Heart left ventricle (tissue), 13 donors: ENCODE results near the gene CLEC16A.

Experiments
- POLR2A ChIP-seq, 2 donors: fragments of 450-650 bp; IDR thresholded peaks; one replicate each; pipeline ENCODE4 v1.6.1; 2017; ENCODE audit warnings: antibody characterized with exemption in 2 of 2, mild to moderate bottlenecking in 2 of 2, moderate library complexity in 2 of 2
- TF ChIP-seq, protein P1 (sequence below), 12 donors: fragments of 200-600 bp; sonication (generic) in 4 of 12; IDR thresholded peaks; one replicate each; pipeline versions ENCODE4 v1.5.0 to v1.8.0; 2018 to 2022; ENCODE audit warnings: antibody characterized with exemption in 12 of 12, mild to moderate bottlenecking in 5 of 12
- donor health status: ischemic (EF 13 %, LVEDD 7.1; RV severe dilation, severe dysfunction).
- donor health status: DM: no; HTN: yes; CAD: no.
- donor health status: DM: no; HTN: no; CAD: no.
- donor health status: ischemic (EF 25% LVEDD 6.9; RV normal size, moderate dysfunction).
- donor health status: ischemic (EF 25% LVEDD 5.7; RV mildly dilated, moderate dysfunction).
- donor health status: ischemic (EF 35%, LVEDD 5.7; RV mildly dilated, moderate dysfunction).
- donor health status: nonischemic (EF 11% LVEDD 7.7; RV severe dilation, severe dysfunction).
- donor health status: DM: yes; HTN: yes; CAD: no.
- donor health status: PGD.
- donor health status: ischemic (EF 29% LVEDD 5.4; RV normal size, mild dysfunction).
- donor health status: nonischemic (EF 23%, LVEDD 6.1; RV moderate dilation, normal function).

DNA sequence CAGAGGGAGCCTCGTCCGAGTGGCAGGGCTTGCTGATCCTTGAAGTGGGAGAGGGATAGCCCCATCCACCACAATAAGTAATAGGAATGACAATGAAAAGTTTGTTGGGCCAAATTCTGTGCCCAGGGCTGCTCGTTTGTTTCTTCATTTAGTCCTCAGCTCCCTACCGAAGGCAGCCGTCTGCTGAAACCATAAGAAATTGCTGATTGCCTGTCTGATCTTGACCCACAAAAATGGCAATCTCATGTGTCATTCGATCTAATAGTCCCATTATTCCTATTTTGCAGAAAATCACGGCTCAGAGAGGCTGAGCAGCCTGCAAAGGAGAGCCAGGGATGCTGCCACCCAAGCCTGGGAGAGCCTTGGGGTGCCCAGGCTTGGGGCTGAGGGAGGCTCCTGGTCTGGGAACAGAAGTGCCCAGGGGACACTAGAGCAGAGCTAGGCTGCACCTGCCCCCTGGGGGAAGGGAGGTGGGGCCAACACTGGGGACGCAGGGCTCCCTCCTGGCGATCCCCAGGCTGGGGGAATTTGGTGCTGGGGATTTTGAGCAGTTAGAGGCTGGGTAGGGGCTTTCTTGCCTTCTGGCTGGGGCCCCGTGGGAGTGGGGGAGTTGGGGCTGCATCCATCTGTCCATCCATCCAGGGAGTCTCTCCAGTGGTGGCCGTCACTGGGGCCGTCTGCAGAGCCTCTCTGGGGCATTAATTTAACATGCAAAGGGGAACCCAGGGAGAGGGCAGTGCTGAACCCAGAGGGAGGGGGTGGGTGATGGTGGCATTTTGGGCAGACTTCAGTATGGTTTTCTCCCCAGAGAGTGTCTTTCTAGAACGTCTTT lies 258.1 kb downstream of the CLEC16A start:
- TF ChIP-seq, protein P1, sequence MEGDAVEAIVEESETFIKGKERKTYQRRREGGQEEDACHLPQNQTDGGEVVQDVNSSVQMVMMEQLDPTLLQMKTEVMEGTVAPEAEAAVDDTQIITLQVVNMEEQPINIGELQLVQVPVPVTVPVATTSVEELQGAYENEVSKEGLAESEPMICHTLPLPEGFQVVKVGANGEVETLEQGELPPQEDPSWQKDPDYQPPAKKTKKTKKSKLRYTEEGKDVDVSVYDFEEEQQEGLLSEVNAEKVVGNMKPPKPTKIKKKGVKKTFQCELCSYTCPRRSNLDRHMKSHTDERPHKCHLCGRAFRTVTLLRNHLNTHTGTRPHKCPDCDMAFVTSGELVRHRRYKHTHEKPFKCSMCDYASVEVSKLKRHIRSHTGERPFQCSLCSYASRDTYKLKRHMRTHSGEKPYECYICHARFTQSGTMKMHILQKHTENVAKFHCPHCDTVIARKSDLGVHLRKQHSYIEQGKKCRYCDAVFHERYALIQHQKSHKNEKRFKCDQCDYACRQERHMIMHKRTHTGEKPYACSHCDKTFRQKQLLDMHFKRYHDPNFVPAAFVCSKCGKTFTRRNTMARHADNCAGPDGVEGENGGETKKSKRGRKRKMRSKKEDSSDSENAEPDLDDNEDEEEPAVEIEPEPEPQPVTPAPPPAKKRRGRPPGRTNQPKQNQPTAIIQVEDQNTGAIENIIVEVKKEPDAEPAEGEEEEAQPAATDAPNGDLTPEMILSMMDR (IDR thresholded peaks at IDR 0.05): no peak
- TF ChIP-seq POLR2A (IDR thresholded peaks at IDR 0.05): no peak
